ENCODE measurements around the gene EMP3. TPM values are rescaled to one million over a fixed set of nuclear protein-coding genes. Genes with fewer than 3 reads are reported as not detected.
"Not testable (repeated sequence)": the region's sequence is repeated elsewhere in the genome, so short reads cannot be mapped to it uniquely, and the experiment has no call there.

EMP3 gene
- total RNA-seq, 1 donor from 2014 or later, result 277 TPM

- no peaks in the 10 kb centered on the region for H3K9me3 Mint-ChIP-seq (ENCODE audit: low read depth)
- DNase-seq (ENCODE audit: low spot score), result no peak
These were observed 21.5 kb upstream of the EMP3 start for GRCh38 chr19:48303866-48304265.

DNA sequence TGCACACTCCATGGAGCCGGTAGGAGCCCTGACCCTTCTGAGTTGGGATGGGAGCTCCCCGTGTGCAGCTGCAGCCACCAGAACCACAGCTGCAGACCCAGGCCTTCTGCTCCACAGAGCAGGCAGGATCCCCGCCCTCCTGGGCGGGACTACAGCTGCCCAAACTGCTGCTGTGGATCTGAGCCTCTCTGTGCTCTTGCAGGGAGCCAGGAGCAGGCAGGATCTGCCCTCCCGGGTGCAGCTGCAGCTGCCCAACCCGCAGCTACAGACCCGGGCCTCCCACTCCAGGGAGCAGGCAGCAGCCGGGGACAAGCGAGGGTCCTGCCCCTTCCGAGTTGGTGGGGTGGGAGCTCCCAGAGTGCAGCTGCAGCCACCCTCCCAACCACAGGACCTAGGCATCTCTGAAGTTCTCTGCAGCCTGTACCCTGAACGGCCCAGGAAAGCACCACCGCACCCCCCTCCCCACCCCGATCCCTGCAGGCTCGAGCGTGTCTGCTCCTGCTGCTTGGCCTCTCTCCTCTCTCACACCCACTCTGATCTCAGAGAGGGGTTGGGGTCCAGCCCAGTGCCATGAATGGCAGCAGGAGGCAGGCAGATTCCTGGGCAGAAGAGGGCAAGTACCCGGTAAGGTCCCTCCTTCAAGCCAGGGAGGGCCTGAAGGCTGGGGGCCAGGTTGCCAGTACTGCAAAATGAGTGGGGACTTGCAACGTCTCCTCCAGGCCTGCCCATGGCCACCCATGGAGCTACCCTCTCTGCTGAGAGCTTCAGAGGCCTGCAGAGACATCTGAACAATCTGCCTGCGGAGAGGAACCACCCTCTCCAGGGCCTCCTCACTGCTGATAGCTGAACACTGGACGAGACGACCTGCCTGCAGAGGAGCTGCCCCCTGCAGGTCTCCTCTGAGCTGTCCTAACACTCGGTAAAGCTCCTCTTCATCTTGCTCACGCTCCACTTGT is 16.4 kb upstream of the EMP3 start:
- TF ChIP-seq CTCF (IDR thresholded peaks at IDR 0.05), result no peak
- Mint-ChIP-seq H3K9me3 (ENCODE audit: low read depth) (no peaks in the 10 kb centered on the region), H3K27ac (ENCODE audit: unreplicated experiment) (no peak overlapping the region), H3K27me3 (ENCODE audit: low read depth) (peaks cover 3% of the 10 kb centered on the region), H3K4me1 (ENCODE audit: low read depth) (peaks cover 6% of the 10 kb centered on the region), H3K4me3 (ENCODE audit: unreplicated experiment) (no peak overlapping the region), H3K36me3 (ENCODE audit: low read depth) (no peaks in the 10 kb centered on the region)
- no peak for DNase-seq (ENCODE audit: low spot score)

More at GRCh38 chr19:48303866-48304265, 21.5 kb upstream of the EMP3 start:
- no peak for TF ChIP-seq CTCF (IDR thresholded peaks at IDR 0.05)
- H3K27me3 Mint-ChIP-seq (ENCODE audit: low read depth), result peaks cover 3% of the 10 kb centered on the region
- no peaks in the 10 kb centered on the region for H3K4me1 Mint-ChIP-seq (ENCODE audit: low read depth)
- no peaks in the 10 kb centered on the region for H3K36me3 Mint-ChIP-seq (ENCODE audit: low read depth)
- H3K4me3 Mint-ChIP-seq (ENCODE audit: unreplicated experiment), result no peak overlapping the region
- H3K27ac Mint-ChIP-seq (ENCODE audit: unreplicated experiment), result no peak overlapping the region

GRCh38 chr19:48309731-48310130 is 15.6 kb upstream of the EMP3 start:
- not testable (repeated sequence) for DNase-seq (ENCODE audit: low spot score); H3K27me3 Mint-ChIP-seq (ENCODE audit: low read depth); H3K4me1 Mint-ChIP-seq (ENCODE audit: low read depth); H3K9me3 Mint-ChIP-seq (ENCODE audit: low read depth); H3K27ac Mint-ChIP-seq (ENCODE audit: unreplicated experiment); H3K4me3 Mint-ChIP-seq (ENCODE audit: unreplicated experiment); H3K36me3 Mint-ChIP-seq (ENCODE audit: low read depth)

- H3K27ac Mint-ChIP-seq (ENCODE audit: unreplicated experiment), result no peak overlapping the region
- no peaks in the 10 kb centered on the region for H3K36me3 Mint-ChIP-seq (ENCODE audit: low read depth)
- H3K9me3 Mint-ChIP-seq (ENCODE audit: low read depth), result no peaks in the 10 kb centered on the region
- no peak overlapping the region for H3K4me3 Mint-ChIP-seq (ENCODE audit: unreplicated experiment)
- H3K27me3 Mint-ChIP-seq (ENCODE audit: low read depth), result no peaks in the 10 kb centered on the region
- no peak for DNase-seq (ENCODE audit: low spot score)
- H3K4me1 Mint-ChIP-seq (ENCODE audit: low read depth), result peaks cover 6% of the 10 kb centered on the region
- no peak for TF ChIP-seq CTCF (IDR thresholded peaks at IDR 0.05)
These were observed 15.1 kb upstream of the EMP3 start for GRCh38 chr19:48310227-48310626.

DNA sequence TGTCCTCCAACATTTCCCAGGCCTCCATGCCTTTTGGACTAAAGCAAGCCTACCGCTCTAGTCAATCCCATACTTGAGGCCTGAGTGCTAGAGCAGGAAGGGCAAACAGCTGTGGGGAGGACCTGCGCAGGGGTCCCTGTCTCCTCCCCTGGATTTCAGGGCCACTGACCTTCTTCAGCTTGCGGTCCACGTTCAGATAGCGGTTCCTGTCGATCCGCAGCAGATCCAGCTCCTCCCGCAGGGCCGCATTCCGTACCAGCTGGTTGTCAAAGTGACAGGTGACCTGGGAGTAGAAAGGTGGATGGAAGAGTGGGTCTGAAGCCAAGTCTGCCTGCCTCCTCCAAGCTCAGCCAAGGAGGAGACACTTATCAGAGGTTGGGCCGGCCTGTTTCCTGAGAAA is 14.0 kb upstream of the EMP3 start:
- DNase-seq (ENCODE audit: low spot score), result no peak
- H3K4me1 Mint-ChIP-seq (ENCODE audit: low read depth), result peaks cover 6% of the 10 kb centered on the region
- no peaks in the 10 kb centered on the region for H3K27me3 Mint-ChIP-seq (ENCODE audit: low read depth)
- no peaks in the 10 kb centered on the region for H3K9me3 Mint-ChIP-seq (ENCODE audit: low read depth)
- no peak overlapping the region for H3K4me3 Mint-ChIP-seq (ENCODE audit: unreplicated experiment)
- no peak for TF ChIP-seq CTCF (IDR thresholded peaks at IDR 0.05)
- H3K36me3 Mint-ChIP-seq (ENCODE audit: low read depth), result no peaks in the 10 kb centered on the region
- no peak overlapping the region for H3K27ac Mint-ChIP-seq (ENCODE audit: unreplicated experiment)

- TF ChIP-seq CTCF (IDR thresholded peaks at IDR 0.05), result no peak
- no peaks in the 10 kb centered on the region for H3K9me3 Mint-ChIP-seq (ENCODE audit: low read depth)
- peaks cover 11% of the 10 kb centered on the region for H3K4me1 Mint-ChIP-seq (ENCODE audit: low read depth)
- H3K27me3 Mint-ChIP-seq (ENCODE audit: low read depth), result no peaks in the 10 kb centered on the region
- H3K4me3 Mint-ChIP-seq (ENCODE audit: unreplicated experiment), result no peak overlapping the region
- no peaks in the 10 kb centered on the region for H3K36me3 Mint-ChIP-seq (ENCODE audit: low read depth)
- DNase-seq (ENCODE audit: low spot score), result no peak
- no peak overlapping the region for H3K27ac Mint-ChIP-seq (ENCODE audit: unreplicated experiment)
These were observed 9.6 kb upstream of the EMP3 start for GRCh38 chr19:48315712-48316111.

DNA sequence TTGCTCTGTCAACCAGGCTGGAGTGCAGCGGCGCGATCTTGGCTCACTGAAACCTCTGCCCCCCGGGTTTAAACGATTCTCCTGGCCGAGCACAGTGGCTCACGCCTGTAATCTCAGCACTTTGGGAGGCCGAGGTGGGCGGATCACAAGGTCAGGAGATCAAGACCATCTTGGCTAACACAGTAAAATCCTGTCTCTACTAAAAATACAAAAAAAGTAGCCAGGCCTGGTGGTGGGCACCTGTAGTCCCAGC is 7.7 kb upstream of the EMP3 start:
- not testable (repeated sequence) for H3K27me3 Mint-ChIP-seq (ENCODE audit: low read depth); H3K27ac Mint-ChIP-seq (ENCODE audit: unreplicated experiment); H3K4me3 Mint-ChIP-seq (ENCODE audit: unreplicated experiment); H3K36me3 Mint-ChIP-seq (ENCODE audit: low read depth); H3K9me3 Mint-ChIP-seq (ENCODE audit: low read depth); DNase-seq (ENCODE audit: low spot score)
- H3K4me1 Mint-ChIP-seq (ENCODE audit: low read depth), result peaks cover 26% of the 10 kb centered on the region
